ENCODE results near the gene TEAD2. TPM values are rescaled to one million over a fixed set of nuclear protein-coding genes. Genes with fewer than 3 reads are reported as not detected.

Gene TEAD2
- total RNA-seq: 0.27 TPM

DNA sequence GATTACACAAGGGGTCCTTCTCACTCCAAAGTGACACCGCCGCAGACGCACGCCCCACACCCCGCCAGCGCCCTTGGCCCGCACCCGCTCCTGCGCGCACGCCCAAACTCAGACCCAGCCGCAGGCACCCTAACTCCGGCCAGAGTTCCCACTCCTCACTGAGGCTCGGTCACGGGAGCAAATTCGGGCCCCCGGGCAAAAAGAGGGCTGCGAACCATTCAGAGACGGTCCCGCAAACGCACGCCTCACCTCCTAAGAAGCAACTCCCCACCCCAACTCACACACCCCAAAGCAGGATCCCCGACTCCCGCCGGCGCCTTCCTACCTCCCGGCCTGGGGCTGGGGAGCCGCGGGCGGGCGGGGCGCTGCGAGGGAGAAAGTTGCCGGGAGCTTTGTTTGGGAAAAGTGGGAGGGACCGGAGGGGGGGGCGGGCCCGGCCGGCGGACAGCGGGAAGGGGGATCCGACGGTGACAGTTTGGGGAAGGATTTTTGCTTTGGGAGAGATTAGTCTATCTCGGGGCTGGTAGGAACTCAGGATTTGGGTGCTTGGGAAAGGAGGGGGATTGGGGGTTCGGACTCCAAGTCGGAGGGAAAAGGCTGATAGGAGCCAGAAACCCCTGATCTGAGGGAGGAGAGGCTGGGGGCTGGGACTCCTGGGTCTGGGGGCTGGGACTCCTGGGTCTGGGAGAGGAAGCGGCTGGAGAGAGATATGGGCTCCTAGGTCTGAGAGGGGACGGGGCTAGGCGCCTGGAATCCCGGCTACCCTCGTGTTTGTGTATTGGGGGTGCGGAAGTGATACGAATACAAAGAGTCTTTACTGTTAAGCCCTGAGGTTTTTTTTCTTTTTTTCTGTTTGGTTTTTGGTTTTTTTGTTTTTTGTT is at the start of gene TEAD2:
TEAD2 (minus strand) TSS at position 369 of the 881 bp plus-strand sequence. CDS start 2,341 bp downstream, outside the sequence.
- DNase-seq (ENCODE audit: low read depth in 2 of 3, low spot score in 2 of 3): peak in 1 of 3 donors; percentile 15

DNA sequence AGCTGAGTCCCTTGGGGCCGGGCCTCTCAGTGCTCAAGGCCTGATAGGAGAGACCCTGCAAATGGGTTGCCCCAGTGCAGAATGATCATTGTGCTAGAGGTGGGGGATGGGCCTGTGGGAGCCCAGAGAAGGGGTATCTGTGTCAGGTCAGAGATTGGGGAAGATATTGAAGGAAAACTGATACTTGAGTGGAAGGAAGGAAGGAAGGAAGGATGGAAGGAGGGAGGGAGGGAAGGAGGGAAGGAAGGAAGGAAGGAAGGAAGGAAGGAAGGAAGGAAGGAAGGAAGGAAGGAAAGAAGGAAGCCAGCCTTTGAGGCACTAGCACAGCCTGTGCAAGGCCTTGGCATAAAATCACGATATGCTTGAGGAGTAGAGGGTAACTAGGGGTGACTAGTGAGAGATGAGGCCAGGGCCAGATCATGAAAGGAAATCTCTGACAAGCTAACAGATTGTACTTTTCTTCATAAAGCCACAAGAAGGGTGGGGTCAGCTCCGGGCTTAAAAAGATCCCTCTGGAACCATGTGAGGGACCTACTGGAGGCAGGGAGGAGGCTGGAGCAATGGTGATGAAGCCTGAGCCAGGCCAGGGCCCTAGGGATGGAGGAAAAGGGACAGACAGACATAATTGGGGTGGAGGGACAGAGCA is 49.6 kb upstream of the TEAD2 start:
- no peak for DNase-seq (ENCODE audit: low read depth in 2 of 3, low spot score in 2 of 3)

GRCh38 chr19:49409441-49410029 is 47.3 kb upstream of the TEAD2 start:
- peak in 1 of 3 donors; percentile 35 for DNase-seq (ENCODE audit: low read depth in 2 of 3, low spot score in 2 of 3)

DNA sequence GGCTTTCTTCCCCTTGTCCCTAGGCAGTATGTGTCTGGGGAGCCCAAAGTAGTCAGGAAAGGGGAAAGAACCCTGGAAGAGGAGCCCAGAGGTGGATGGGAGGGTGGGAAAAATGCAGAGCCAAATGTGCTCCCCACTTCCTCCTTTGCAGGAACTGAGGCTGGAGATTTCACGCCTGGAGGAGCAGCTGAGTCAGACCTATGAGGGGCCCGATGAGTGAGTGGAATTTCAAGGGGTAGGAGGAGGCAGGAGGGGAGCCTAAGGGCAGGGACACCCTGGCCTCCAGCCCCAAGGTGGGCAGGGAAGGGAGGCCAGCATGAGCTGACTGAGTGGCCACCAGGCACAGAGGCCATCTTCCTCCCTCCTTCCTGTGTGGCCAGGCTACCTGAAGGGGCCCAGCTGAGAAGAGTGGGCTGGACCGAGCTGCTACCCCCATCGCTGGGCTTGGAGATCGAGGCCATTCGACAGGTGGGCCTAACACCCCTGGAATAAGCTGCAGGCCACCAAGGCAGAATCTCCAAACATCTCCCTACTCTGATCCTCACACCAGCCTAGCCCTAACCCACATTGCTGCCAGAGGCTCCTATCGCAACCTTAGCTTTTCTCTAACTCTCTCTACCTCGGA is 46.7 kb upstream of the TEAD2 start:
- DNase-seq (ENCODE audit: low read depth in 2 of 3, low spot score in 2 of 3): no peak

GRCh38 chr19:49407482-49408015 is 45.3 kb upstream of the TEAD2 start:
- DNase-seq (ENCODE audit: low read depth in 2 of 3, low spot score in 2 of 3): no peak

DNA sequence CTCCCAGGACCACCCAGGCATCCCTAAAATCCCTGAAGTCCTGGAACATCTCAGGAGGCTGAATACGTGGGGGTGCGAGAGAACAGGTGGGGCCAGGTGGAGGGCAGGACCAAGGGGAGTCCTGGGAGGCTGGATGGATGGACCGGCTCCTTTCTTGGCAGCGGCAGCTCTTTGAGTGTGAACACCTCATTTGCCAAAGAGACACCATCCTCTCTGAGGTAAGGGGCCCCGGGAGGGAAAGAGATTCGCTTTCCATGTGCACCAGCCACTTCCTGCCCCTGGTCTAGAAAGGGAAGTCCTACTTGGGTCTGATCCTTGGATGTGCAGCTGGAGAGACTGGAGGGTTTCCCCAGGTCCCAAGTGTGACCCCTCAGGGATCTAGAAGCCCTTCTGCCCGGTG is 44.9 kb upstream of the TEAD2 start:
- DNase-seq (ENCODE audit: low read depth in 2 of 3, low spot score in 2 of 3): no peak

GRCh38 chr19:49403404-49404187 is 41.4 kb upstream of the TEAD2 start:
- no peak for DNase-seq (ENCODE audit: low read depth in 2 of 3, low spot score in 2 of 3)

- DNase-seq (ENCODE audit: low read depth in 2 of 3, low spot score in 2 of 3): no peak
Measured at GRCh38 chr19:49400029-49400428, 37.8 kb upstream of the TEAD2 start.

DNA sequence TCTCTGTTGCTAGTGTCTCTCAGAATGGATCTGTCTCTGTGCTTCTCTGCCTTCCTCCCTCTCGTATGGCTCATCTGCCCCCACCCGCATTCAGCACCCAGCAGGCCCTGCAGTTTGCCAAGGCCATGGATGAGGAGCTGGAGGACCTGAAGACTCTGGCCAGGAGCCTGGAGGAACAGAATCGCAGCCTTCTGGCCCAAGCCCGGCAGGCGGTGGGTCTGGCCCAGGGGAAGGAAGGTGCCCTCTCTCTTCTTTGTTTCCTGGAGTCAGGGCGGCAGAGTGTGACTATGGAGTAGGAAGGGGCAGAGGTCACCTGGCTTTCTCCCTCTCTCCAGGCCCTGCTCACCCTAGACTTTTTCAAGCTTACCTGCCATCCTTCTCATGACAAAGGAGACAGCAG is 36.7 kb upstream of the TEAD2 start:
- no peak for DNase-seq (ENCODE audit: low read depth in 2 of 3, low spot score in 2 of 3)

DNA sequence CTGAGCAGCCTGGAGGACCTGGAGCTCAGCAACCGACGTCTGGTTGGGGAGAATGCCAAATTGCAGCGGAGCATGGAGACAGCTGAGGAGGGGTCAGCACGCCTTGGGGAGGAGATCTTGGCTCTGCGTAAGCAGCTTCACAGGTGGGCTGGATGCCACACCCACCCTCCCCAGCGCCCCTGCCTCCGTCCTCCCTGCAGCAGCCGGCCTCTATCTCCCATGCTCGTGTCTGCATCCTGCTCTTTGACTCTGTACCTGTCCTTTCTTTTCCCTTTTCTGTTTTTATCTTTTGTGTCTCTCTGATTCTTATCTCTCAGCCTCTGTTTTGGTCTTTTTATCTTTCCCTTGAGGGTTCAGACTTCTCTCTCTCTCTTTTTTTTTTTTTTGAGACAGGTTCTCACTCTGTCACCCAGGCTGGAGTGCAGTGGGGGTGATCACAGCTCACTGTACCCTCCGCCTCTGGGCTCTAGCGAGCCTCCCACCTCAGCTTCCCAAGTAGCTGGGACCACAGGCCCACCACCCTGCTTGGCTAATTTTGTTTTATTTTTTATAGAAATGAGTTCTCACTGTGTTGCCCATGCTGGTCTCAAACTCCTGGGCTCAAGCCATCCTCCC is 35.9 kb upstream of the TEAD2 start:
- no peak for DNase-seq (ENCODE audit: low read depth in 2 of 3, low spot score in 2 of 3)

GRCh38 chr19:49396738-49397505 is 34.7 kb upstream of the TEAD2 start:
- no peak for DNase-seq (ENCODE audit: low read depth in 2 of 3, low spot score in 2 of 3)

DNA sequence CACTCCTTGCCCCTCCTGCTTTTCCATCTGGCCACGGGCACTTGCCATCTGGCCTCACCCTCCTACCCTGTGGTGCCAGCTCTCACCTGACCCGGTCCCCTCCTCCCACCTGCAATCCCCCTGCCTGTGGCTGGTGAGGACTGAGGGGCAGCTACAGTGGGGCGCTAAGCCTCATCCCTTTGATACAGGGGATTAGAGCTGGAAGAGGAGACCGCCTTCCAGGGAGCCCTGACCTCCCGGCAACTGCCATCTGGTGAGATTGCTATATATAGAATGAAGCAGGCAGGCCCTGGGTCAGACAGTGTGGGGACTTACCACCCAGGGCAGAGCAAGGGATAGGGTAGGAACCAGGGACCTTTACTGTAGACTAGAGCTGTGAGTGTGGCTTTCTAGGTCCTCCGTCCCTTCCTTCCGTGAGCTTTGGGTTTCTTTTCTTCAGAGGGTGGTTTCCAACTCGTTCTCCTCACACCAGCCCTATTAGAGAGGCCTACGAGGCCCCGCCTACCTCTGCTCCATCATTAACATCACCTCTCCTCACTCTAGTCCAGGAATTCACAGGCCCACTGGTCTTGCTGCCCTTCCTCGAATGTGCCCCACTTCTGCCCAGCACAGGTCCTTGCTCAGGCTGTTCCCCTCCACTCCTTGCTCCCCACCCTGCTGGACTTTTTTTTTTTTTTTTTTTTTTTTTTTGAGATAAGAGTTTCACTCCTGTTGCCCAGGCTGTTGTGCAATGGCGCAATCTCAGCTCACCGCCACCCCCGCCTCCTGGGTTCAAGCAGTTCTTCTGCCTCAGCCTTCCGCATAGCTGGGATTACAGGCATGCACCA is 33.6 kb upstream of the TEAD2 start:
- no peak for DNase-seq (ENCODE audit: low read depth in 2 of 3, low spot score in 2 of 3)

- no peak for DNase-seq (ENCODE audit: low read depth in 2 of 3, low spot score in 2 of 3)
Measured at GRCh38 chr19:49393881-49394280, 31.7 kb upstream of the TEAD2 start.

DNA sequence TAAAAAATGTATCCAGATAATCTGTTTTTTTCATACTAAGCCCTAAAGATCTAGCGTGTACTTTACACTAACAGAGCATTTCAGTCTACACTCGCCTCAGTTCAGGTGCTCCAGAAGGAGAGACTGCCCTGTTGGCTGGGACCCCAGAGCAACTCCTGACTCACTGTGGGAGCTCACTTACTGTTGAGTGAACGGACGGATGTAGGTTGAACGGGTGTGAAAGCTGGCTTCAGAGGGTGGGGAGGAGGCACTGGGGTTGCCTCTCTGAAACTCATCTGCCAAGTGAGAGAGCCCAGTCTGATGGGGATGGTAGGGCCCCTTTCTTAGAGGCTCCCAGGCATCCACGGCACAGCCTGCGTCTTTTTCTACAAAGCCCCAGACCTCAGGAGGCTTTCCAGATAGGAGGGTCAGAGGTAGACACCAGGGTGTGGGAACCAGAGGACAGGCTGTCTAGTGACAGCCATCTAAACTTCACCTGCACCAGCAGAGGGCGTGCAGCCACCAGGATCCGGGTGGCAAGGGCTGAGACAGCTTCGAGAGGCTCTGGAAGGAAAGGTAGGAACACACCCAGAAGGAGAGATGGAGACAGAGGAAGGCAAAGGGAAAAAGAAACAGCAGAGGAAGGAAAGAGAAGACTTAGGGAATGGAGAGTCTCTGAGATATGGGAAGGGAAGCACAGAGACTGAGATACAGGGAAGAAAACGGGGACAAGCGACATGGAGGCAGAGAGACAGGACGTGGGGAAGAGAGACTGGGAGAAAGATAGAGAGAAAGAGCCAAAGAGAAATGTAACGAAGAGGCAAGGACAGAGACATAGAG is 29.6 kb upstream of the TEAD2 start:
- peak; percentile 68 to 83 (median 70) for DNase-seq (ENCODE audit: low read depth in 2 of 3, low spot score in 2 of 3)

DNA sequence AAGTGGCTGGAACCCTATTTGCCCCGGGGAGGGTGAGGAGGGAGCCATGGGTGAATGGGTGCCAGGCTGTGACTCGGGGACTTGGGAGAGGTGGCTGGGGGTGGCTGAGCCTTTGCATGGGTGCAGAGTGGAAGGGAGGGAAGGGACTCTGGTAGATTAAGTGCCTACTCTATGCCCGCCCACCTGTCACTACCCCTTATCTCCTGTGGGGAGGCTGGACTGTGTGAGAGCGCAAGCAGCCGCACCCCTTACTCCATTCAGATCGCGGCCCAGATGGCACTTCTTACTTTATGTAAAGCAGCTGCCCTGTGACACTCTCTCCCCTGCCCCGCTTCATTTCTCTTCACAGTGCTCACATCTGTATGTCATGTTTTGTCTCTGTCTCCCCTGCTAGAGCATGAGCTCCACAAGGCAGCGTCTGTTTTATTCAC is 28.7 kb upstream of the TEAD2 start:
- DNase-seq (ENCODE audit: low read depth in 2 of 3, low spot score in 2 of 3): no peak

DNA sequence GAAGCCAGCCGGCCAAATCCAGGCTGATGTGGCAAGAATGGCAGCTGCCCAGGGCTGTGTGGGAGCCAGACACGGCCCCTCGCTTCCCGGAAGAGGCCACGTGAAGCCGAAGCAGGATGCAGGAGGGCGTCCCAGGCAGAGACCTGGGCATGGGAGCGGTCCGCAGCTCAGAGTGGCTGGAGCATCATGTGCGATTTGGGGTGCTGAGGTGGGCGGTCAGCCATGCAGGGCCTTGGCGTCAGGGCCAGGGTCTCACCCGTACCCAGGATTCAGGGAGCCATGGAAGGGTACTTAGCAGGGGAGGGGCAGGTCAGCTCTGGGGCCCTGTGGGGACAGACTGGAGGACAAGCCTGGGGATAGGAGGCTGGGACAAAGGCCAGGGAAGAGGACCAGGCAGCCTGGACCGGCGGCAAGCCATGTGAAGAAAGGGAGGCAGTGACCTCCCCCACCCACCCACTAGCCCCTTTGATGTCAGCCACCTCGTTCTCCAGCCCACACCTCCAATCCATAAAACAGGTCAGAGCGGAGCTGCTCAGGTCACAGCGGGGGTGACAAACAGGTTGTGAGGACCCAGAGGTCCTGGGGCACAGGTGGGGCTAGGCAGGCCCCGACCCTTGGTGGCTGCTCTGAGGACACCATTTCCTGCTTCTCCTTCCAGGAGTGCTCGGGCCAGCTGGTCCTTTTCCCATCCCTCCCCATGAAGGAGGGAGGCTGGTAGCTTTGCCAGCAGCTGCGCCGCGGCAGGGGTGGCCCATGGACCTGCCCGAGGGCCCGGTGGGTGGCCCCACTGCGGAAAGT is 28.1 kb upstream of the TEAD2 start:
- DNase-seq (ENCODE audit: low read depth in 2 of 3, low spot score in 2 of 3): no peak
